Measurements from ENCODE around the gene INSIG1. TPM values are rescaled to one million over a fixed set of nuclear protein-coding genes. Genes with fewer than 3 reads are reported as not detected.

Gene INSIG1
- total and polyA plus RNA-seq, 2 experiments from 2014 or later: 70.3 to 131 TPM

GRCh38 chr7:155340721-155341120 is 43.0 kb downstream of the INSIG1 start:
- Mint-ChIP-seq H3K27me3 (ENCODE audit: insufficient read depth, low read depth, poor library complexity) (peaks cover 5% of the 10 kb centered on the region), H3K36me3 (ENCODE audit: low read depth) (no peaks in the 10 kb centered on the region; the same call in 2 of the 3 replicates), H3K27ac (no peak overlapping the region), H3K9me3 (no peaks in the 10 kb centered on the region; the same call in 2 of the 3 replicates), H3K4me1 (0 out of 3 replicates have a peak, but pooled peaks cover 3% of the 10 kb centered on the region), H3K4me3 (no peak overlapping the region)
- Histone ChIP-seq H3K4me1 (ENCODE audit: insufficient read depth) (no peaks in the 10 kb centered on the region), H3K27ac (ENCODE audit: low read depth) (no peak overlapping the region), H3K4me3 (no peak overlapping the region), H3F3A (replicated peaks; ENCODE audit: low read depth) (no peaks in the 10 kb centered on the region), H3K27me3 (ENCODE audit: insufficient read depth) (peaks cover 5% of the 10 kb centered on the region; the same call in 1 of the 2 replicates), H4K20me1 (replicated peaks; ENCODE audit: insufficient read depth) (no peaks in the 10 kb centered on the region), H2AFZ (no peak overlapping the region), H3K9me2 (ENCODE audit: insufficient read depth) (no peaks in the 10 kb centered on the region), H3K79me2 (replicated peaks; ENCODE audit: insufficient read depth) (no peaks in the 10 kb centered on the region), H3K36me3 (ENCODE audit: insufficient read depth) (no peaks in the 10 kb centered on the region), H3K4me2 (no peak overlapping the region)
- DNase-seq (ENCODE audit: low spot score) (no peak), ATAC-seq (no peak)
- TF ChIP-seq REST (IDR thresholded peaks at IDR 0.05; ENCODE audit: unreplicated experiment): no peak
- TF ChIP-seq ZNF114 (CRISPR knock-in tag; IDR thresholded peaks at IDR 0.05): no peak
- no peak for TF ChIP-seq ZNF331 (CRISPR knock-in tag; IDR thresholded peaks at IDR 0.05; ENCODE audit: low read depth)
- TF ChIP-seq EZH2phosphoT487 (IDR thresholded peaks at IDR 0.05; ENCODE audit: unreplicated experiment): no peak
- no peak for TF ChIP-seq JUNB (IDR thresholded peaks at IDR 0.05; ENCODE audit: unreplicated experiment)

- Mint-ChIP-seq H3K4me1 (0 out of 3 replicates have a peak, but pooled peaks cover 3% of the 10 kb centered on the region), H3K27ac (no peak overlapping the region), H3K36me3 (ENCODE audit: low read depth) (no peaks in the 10 kb centered on the region; the same call in 2 of the 3 replicates), H3K9me3 (no peaks in the 10 kb centered on the region; the same call in 2 of the 3 replicates), H3K4me3 (no peak overlapping the region), H3K27me3 (ENCODE audit: insufficient read depth, low read depth, poor library complexity) (peaks cover 5% of the 10 kb centered on the region)
- H2AFZ ChIP-seq: no peak overlapping the region
- no peak for DNase-seq (ENCODE audit: low spot score)
- H3K4me1 ChIP-seq (ENCODE audit: insufficient read depth): no peaks in the 10 kb centered on the region
- no peak overlapping the region for H3K4me2 ChIP-seq
- H3K27me3 ChIP-seq (ENCODE audit: insufficient read depth): peaks cover 5% of the 10 kb centered on the region; the same call in 1 of the 2 replicates
- H3K9me2 ChIP-seq (ENCODE audit: insufficient read depth): no peaks in the 10 kb centered on the region
- no peak overlapping the region for H3K27ac ChIP-seq (ENCODE audit: low read depth)
- H3K4me3 ChIP-seq: no peak overlapping the region
- H3F3A ChIP-seq (replicated peaks; ENCODE audit: low read depth): no peaks in the 10 kb centered on the region
- no peak for ATAC-seq
- H3K36me3 ChIP-seq (ENCODE audit: insufficient read depth): no peaks in the 10 kb centered on the region
- no peaks in the 10 kb centered on the region for H4K20me1 ChIP-seq (replicated peaks; ENCODE audit: insufficient read depth)
- H3K79me2 ChIP-seq (replicated peaks; ENCODE audit: insufficient read depth): no peaks in the 10 kb centered on the region
- TF ChIP-seq ZNF462 (CRISPR knock-in tag; IDR thresholded peaks at IDR 0.05) (no peak), CREB1 (CRISPR knock-in tag; IDR thresholded peaks at IDR 0.05; ENCODE audit: low read depth) (no peak), NANOG (IDR thresholded peaks at IDR 0.05; ENCODE audit: borderline replicate concordance) (no peak), STAT1 (IDR thresholded peaks at IDR 0.05; ENCODE audit: unreplicated experiment) (no peak), EZH2phosphoT487 (IDR thresholded peaks at IDR 0.05; ENCODE audit: unreplicated experiment) (no peak), CTCF (conservative IDR thresholded peaks at IDR 0.05; ENCODE audit: low read depth in 2 of 2) (no peak)
Observed at GRCh38 chr7:155341463-155341983, 43.8 kb downstream of the INSIG1 start.

Measured in GM23338 (cell line).